GOT3 (cell line): ENCODE data around the gene LSS.
"Not testable (repeated sequence)": the region's sequence is repeated elsewhere in the genome, so short reads cannot be mapped to it uniquely, and the experiment has no call there.

Experiments used
- DNase-seq: peaks from one replicate; lab custom pipeline; 2025; ENCODE audit warnings: mixed read lengths; lab: John Stamatoyannopoulos, UW

Gene LSS

DNA sequence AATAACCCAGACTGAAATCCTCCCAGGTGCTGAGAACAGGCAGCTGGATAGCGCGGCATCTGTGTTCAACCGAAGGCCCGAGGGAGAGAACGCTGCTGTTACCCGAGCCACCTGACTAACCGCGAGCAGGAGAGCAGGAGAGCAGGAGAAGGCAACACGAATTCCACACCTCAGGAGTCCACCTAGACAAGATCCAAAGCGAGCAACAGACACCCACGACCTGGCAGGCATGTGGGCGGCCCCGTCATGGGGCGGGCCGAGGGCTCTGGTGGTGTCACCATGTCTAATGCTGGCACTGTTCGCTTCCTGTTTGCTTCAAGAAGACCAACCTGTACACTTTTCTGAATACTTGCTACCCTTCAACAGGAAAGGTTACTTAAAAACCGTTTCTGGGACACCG is 23.4 kb downstream of the LSS start:
- DNase-seq = no peak

DNA sequence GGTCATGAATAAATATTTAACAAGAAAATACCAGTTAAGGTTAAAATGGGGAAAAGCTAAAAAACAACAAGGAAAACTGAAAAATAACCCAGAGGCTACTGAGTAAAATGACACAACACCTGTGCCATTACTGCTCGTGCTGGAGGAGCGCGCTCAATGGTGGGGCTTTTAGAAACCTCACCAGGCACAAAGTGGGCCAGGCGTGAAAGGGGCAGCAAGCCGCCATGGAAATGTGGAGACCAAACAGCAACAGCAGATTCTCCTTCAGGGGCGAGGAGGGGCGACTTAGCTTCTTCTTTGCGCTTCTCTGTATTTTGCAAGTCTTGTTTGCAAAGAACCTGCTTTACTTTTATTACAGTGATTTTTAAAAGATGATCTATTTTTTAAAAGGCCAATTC is 25.4 kb downstream of the LSS start:
- DNase-seq = no peak

DNA sequence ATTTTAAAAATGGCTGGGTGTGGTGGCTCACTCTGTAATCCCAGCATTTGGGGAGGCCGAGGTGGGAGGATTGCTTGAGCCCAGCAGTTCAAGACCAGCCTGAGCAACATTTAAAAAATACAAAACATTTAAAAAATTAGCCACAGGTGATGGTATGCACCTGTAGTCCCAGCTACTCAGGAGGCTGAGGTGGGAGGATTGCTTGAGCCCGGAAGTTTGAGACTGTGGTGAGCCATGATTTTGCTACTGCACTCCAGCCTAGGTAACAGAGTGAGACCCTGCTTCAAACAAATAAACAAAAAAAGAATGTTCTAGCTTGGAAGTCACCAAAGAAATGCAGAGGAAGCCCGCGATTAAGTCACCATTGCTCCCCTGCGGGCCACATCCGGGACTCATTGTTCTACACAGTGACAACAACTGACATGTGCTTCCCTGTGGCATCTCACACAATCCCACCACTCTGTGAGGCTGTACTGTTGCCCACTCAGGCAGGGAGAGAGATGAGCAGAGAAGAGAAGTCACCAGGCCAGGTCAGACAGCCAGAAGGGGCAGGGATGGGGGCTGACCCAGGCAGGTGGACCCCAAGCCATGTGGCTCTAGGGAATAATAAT is 25.9 kb downstream of the LSS start:
- DNase-seq = no peak

GRCh38 chr21:46200877-46201803 is 27.4 kb downstream of the LSS start:
- not testable (repeated sequence) for DNase-seq

DNA sequence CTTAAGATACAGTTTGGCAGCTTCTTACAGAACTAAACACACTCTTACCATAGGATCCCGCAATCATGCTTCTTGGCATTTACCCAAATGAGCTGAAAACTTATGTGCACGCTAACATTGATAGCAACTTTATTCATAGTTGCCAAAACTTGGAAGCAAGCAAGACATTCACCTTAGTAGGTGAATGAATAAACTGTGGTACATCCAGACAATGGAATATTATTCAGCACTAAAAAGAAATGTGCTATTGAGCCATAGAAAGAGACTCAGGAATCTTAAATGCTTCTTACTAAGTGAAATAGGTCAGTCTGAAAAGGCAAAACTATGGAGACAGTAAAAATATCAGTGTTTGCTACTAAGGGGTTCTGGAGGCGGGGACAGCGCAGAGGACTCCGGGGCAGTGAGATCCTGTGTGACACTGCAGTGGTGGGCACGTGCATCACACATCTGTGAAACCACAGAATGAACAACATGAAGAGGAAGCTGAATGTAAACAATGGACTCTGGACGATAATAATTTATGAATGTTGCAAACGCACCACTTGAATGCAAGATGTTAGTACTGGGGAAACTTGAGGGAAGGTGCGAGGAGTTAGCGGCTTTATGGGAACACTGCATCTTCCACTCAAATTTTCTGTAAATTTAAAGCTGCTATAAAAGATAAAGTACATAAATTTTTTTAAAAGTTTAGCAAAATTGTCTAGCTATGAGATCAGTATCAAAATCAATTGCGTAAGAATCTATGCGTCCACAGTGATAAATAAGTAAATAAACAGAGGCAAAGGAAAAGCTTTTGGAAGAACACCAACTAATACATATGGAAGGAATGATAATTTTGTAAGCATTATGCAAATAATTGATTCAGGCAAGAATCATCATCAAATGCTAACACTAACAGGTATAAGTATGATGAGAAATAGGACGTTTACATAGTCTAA is 28.9 kb downstream of the LSS start:
- DNase-seq = no peak

DNA sequence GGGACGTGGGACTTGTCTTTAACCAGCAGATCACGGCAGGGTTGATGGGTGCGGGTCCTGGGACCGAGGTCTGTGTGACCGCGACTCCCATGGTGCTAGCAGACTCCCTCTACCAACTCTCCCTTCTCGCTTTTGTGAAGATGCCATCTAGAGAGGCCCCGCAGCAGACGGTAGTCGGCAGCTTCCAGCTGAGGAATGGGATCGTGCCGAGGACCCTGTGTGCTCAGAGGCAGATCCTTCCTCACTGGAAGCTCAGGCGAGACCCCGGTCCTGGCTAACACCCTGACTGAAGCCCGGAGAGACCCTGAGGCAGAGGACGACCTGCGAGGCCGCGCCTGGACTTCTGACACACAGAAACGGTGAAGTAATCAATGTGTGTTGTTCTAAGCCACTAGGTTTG is 31.8 kb downstream of the LSS start:
- DNase-seq = no peak

DNA sequence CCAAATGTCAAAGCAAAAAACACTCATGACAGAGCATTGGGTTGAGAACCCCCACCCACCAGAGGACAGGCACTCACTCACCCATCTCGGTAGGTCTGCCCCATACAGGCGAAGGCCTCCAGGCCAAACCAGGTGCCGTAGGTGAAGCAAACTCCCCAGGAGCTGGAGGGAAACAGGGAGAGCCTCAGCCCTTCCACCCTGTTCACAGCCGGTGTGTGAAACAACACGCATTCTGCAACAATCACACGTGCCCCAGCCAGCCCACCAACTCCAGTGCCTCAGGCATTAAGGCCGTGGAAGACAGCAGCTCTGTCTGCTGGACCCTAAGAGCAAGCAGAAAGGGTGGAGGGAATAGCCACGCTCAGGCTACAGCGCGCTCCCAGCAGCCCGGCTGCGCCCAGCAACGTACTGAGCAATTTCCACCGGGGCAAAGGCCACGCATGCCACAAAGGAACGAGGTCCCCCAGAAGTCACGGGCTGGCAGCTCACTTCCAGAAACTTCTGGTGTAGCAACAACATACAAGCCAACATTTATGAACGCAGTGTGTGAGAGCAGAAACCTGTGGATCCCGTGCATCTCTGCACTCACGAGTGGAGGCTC is 32.9 kb downstream of the LSS start:
- DNase-seq = no peak

DNA sequence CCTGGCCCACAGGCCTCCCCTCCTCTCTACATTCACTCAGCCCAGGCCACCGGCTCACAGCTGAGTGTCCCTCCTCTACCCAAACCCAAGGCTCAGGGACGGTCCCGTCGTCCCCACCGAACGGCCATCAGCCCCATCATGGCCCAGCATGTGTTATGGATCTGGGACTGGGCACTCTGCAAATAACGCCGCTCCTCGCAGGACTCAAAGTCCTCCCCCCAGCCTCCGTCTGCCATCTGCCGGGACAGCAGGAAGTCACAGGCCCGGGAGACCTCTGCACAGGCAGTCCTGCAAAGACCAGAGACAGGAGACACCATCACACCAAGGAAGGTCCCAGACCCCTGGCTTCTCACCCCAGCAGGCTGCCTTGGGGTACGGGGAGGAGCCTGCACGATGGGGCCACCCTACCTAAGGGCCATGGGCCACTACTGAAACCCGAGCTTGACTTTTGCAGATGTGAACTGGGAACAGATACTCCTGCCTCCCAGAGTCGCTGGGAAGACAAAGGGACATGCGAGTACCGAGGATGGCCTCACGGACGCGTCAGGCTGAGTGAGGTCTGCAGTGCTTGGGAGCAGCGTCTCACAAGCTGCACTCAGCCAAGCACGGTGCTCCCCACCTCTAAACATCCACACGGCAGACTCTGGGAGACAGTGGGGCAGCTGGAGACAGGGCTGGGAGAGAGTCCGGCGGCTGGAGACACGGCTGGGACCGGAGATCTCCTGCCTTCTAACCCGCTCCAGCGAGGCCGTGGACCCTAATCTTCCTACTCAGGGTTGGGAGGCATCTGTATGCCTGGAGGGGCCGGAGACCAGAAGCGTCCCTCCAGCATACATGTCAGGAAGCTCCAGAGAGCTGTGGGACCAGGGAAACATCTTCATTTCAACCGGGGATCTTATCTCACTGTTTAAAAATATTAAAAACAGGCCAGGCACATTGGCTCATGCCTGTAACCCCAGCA is 33.9 kb downstream of the LSS start:
- no peak for DNase-seq

GRCh38 chr21:46193829-46194373 is 34.7 kb downstream of the LSS start:
- no peak for DNase-seq

DNA sequence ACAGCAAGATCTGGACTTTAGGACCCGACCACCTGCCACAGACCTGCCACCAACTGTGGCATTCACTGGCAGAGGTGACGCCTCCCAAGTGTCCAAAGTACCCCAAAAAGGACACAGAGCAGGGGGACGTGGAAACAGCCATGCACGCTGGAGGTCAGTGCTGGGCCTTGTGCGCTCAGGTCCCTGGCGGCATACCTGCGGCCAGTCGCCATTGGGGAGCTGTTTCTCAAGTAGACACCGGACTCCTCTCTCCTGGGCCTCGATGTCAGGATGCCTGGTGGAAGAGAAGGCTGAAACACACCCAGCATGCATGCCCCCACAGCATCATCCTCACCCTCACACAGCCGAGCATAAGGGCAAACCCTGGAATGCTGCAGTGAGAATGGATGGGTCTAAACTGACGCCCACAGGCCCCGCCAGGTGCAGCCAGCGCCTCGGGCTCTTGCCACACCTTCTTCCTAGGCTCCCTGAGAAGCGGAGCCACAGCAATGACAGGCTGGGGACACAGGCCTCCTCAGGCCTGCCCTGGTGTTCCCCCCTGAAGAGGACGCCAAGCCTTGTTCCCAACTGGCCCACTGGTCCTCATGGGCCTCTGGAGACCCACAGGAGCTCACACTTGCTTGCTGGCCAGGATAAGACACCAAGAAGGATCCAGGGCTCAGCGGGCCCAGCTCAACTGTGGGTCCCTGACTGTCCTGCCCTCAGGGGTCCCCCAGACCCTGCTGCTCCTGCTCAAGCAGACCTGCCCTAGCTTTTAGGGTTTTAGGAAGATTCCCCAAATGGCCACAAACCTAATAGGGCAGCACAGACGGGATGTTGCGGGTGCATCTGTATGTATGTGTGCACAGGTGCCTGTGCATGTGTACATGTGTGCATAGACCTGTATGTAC is 36.6 kb downstream of the LSS start:
- no peak for DNase-seq

DNA sequence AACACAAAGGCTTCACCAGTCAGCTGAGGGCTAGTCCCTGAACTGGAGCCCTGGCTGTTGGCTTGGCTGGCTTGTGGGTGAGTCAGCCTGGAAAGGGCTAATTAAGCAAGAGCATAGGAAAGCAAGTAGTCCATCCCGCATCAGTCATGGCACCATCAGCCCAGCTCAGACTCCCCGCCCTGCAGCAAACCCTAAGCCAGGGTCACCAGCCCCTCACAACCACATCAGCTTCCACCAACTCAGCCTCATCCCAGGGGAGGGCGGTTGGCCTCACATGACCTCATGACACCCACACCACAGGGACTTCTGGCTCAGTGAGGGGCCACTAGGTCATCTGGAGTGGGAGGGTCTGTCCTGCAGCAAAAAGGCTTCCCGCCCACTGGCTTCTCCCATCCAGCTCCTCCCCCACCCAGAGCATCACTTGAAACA is 37.3 kb downstream of the LSS start:
- no peak for DNase-seq

DNA sequence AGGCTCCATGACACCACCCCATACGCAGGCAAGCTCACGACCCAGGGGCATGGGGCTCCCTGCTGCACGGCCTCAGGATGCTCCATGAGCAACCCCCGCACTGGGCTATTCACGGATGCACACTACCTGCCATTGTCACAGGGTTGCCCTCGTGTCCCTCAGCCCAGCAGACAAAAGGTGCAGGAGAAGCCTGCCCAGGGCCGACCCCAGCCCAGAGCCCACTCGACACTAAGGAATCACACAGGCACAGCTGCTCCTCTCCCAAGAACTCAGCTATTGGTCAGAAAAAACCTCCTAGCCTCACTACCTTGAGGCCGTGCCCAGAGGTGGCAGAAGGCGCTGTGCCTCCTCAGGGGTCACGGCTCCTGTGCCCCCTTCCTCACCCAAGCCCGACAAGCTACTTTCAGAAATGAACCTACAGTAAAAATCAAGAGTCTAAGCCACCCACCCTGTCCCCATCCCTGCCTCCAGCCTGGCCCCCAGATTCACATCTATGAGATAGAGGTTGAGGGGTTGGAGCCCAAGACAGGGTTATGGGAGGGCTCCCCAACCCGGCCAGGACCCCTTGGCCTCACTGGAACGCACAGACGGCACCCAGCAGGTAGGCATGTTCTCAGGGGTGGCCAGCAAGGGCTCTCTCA is 38.0 kb downstream of the LSS start:
- DNase-seq = no peak

- no peak for DNase-seq
Measured at GRCh38 chr21:46189959-46190490, 38.5 kb downstream of the LSS start.

DNA sequence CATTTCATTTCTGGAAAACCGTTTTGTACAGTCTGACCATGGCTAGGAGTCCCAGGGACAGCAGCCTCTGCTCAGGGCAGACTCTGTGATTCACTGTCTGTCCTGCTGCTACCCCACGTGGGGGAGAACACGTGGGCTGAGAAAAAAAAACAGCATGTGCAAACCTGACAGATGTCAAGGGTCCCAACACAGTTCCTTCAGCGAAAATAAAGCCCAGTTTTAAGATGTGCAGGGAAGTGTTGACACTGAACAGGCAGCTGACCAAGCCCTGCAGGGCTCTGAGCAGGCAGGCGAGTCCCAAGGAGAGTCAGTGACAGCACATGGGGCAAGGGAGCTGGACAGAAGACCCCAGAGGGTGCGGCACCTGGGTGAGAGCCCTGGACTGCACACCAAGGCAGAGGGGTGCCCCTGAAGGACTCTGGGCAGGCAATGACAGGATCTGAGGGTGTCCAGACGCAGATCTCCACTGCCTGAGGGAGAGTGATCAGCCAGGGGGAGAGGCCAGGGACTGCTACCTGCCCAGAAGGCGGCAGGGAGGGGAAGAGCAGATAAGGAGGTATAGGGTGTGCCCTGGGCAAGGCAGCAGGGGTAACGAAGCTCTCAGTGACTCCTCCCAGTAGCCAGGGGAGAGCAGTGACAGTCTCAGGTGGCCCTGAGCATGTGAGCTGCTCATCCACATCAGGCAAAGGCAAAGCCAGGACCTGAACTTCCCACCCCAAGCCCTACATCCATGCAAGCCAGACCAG is 39.2 kb downstream of the LSS start:
- no peak for DNase-seq

GRCh38 chr21:46188226-46189212 is 40.1 kb downstream of the LSS start:
- no peak for DNase-seq

GRCh38 chr21:46187814-46188213 is 40.8 kb downstream of the LSS start:
- no peak for DNase-seq

- no peak for DNase-seq
Measured at GRCh38 chr21:46187261-46187660, 41.3 kb downstream of the LSS start.
